SK-N-MC (cell line): ENCODE results near the gene ETFA.

Experiments
- EZH2 ChIP-seq: fragments of 200-600 bp; sonication (generic); IDR thresholded peaks from one replicate; pipeline ENCODE4 v1.6.1; 2017; ENCODE audit warnings: antibody characterized with exemption
- FOXP2 ChIP-seq: optimal IDR thresholded peaks from 2 replicates; pipeline ENCODE3; 2011; ENCODE audit warnings: mild to moderate bottlenecking, moderate library complexity; ENCODE audit not compliant: insufficient read depth; ENCODE audit errors: extremely low read length, control extremely low read depth
- POLR2AphosphoS5 ChIP-seq: IDR thresholded peaks from 2 replicates; pipeline ENCODE4 v1.6.1; 2012; ENCODE audit warnings: mild to moderate bottlenecking, low read depth, low read length, borderline replicate concordance

DNA sequence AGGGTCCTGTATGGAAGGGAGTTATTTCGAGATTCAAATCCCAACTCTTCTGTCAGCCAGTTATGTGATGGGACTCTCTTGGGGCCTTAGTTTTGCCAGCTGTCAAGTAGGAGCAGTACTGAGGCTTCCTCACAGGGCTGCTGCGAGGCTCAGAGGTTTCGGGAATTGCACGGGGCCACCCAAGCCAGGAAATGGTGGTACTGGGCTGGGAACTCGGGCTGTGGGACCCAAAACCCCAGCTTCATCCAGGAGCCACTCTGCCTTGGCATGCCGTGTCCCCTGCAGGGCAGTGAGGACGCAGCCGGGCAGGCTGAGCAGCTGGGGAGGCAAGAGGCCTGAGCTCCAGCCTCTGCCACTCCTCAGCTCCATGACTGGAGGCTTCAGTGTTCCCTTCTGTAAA lies 118.6 kb downstream of the ETFA start:
- TF ChIP-seq POLR2AphosphoS5 (no peak), EZH2 (no peak), FOXP2 (no peak)
